WERI-Rb-1 (cell line): Measurements from ENCODE around the gene AGRN.

Source experiments
- DNase-seq: peaks from one replicate; pipeline ENCODE4 v3.0.0-alpha.2; 2020
- H3K27ac ChIP-seq: fragments of 250-450 bp; sonication (Bioruptor Pico); 2 replicates; pipeline ENCODE4 v1.5.1; 2020; ENCODE audit warnings: mild to moderate bottlenecking, moderate library complexity
- H3K27me3 ChIP-seq: fragments of 250-450 bp; sonication (Bioruptor Pico); 2 replicates; pipeline ENCODE4 v1.5.1; 2021; ENCODE audit warnings: mild to moderate bottlenecking, low read depth, moderate library complexity; ENCODE audit not compliant: insufficient read depth, severe bottlenecking
- H3K36me3 ChIP-seq: fragments of 250-450 bp; sonication (Bioruptor Pico); 2 replicates; pipeline ENCODE4 v1.5.1; 2020; ENCODE audit warnings: mild to moderate bottlenecking, moderate library complexity
- H3K4me3 ChIP-seq: 2 replicates; pipeline ENCODE4 v1.5.1; 2011; ENCODE audit warnings: low read depth, mild to moderate bottlenecking, control low read depth, low read length
- H3K9me3 ChIP-seq: fragments of 250-450 bp; sonication (Bioruptor Pico); 2 replicates; pipeline ENCODE4 v1.5.1; 2021; ENCODE audit warnings: mild to moderate bottlenecking, moderate library complexity; ENCODE audit not compliant: severe bottlenecking
- CTCF ChIP-seq: IDR thresholded peaks from 2 replicates; pipeline ENCODE4 v1.5.1; 2011; ENCODE audit warnings: low read depth, mild to moderate bottlenecking, control low read depth, inconsistent platforms, low read length

The AGRN gene

DNA sequence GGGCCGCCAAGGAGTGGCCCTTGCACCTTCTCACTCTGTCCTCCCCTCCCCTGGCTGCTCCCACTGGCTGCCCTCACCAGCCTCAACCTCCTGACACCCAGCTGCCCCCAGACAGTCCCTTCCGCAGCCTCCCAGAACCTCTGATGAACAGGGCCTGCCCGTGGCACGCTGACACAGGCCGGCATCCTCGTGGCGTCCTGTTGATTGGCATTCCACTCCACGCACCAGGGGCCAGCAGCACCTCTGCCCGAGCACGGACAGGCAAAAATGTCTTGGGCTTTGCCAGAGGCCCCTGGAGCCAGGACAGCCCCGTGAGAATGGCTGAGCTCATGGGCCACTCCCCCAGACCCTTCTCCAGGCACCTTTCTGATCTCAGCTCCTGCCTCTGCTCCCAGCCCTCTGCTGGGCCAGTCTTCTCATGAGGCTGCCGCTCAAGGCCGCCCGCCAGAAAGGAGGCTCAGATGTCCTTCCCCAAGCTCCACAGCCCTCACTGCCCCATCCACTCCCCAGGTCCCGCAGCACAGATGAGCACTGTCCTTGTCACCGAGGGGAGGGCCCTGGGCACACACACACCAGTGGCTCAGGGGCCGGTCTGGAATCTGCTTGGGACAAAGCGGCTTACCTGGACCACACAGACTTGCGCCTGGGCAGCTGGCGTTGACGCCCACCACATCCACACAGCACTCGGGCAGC lies 70.0 kb downstream of the AGRN start:
- Histone ChIP-seq H3K9me3 (no peaks in the 10 kb centered on the region), H3K27ac (no peak overlapping the region), H3K36me3 (peaks cover 4% of the 10 kb centered on the region; the same call in 1 of the 2 replicates), H3K27me3 (no peaks in the 10 kb centered on the region), H3K4me3 (no peak overlapping the region)
- TF ChIP-seq CTCF, result no peak
- no peak for DNase-seq

DNA sequence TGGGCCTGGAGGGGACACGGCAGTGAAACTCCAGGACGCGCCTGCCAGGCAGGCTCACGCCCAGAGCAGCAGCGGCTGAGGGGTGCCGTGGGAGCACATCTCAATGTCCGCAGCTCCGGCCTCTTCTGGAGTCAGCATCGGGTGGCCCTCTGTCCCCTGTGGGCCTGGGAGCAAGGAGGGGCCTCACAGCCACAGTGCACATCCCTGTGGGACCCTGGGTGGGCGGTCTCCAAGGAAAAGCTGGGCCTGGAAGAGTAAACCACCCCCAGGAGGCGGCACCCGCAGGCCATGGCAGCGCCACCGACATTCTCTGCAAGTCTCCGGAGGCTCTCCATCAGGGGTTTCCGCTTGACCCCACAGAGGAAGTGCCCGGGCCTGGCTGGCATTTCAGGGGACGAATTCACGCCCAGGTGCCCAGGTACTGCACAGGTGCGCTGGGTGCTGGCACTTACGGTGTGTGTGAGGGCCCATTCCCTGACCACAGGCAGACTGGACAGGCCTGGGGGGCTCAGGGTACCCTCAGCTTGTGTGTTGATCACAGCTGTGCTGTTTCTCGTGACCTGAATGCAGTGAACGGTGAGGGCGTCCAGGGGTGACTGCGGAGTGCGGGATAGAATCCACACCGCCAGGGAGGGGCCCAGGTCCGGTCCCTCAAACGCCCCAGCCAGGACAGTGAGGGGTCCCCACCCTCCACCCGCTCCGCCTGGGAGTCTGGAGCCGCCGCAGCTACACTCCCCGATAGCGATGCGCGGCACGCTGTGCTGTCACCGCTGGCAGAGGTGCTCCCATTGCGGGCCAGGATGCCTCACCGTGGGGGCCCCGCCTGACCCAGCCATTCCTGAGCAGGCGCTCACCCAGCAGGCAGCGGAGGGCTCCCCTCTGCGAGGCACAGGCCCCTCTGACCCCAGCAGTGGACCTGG lies 70.8 kb downstream of the AGRN start:
- Histone ChIP-seq H3K9me3 (no peaks in the 10 kb centered on the region), H3K4me3 (no peak overlapping the region)

DNA sequence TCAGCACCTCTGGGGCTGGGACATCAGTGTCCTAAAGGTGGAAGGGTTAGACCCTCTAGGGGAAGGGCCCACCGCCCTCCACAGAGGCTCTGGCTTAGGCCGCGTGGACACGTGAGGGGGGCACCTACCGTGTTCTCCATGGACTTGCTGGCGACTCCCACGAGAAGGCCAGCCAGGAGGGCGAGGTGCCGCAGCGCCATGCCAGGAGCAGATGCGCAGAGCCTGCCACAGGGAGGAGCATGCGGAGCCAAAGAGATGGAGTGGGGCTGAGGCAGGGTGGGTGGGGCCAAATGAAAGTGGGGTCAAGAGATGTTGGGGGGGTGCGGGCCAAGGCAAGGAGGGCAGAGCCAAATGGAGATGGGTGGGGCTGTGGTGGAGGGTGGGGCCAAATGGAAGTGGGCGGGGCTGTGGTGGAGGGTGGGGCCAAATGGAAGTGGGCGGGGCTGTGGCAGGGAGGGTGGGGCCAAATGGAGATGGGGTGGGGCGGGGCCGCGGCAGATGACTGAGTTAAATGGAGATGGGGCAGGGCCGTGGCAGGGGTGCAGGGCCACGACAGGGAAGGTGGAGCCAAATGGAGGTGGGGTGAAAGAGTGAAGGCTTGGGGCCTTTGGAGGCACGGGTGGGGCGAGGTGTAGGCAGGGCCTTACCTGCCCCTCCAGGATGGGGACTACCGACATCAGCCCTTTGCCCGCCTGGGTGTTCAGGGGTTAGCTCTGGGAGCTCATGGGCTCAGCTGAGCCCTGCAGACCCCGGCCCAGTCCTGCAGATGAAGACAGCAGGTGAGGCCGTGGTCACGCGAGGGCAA lies 71.6 kb downstream of the AGRN start:
- H3K9me3 ChIP-seq, result no peaks in the 10 kb centered on the region
- no peaks in the 10 kb centered on the region for H3K27me3 ChIP-seq
- no peak for DNase-seq
- H3K27ac ChIP-seq, result no peak overlapping the region
- H3K36me3 ChIP-seq, result no peaks in the 10 kb centered on the region; the same call in none of the 2 replicates
- no peak overlapping the region for H3K4me3 ChIP-seq
- TF ChIP-seq CTCF, result no peak

More for the DNA sequence above, 70.8 kb downstream of the AGRN start:
- Histone ChIP-seq H3K27me3 (no peaks in the 10 kb centered on the region), H3K36me3 (peaks cover 4% of the 10 kb centered on the region), H3K27ac (no peak overlapping the region)
- no peak for DNase-seq
- no peak for TF ChIP-seq CTCF

- no peaks in the 10 kb centered on the region for H3K27me3 ChIP-seq
- H3K9me3 ChIP-seq, result no peaks in the 10 kb centered on the region
- no peaks in the 10 kb centered on the region; the same call in none of the 2 replicates for H3K36me3 ChIP-seq
- no peak overlapping the region for H3K4me3 ChIP-seq
- no peak overlapping the region for H3K27ac ChIP-seq
- no peak for DNase-seq
- TF ChIP-seq CTCF, result no peak
Measured at GRCh38 chr1:1092149-1092855, 72.4 kb downstream of the AGRN start.

DNA sequence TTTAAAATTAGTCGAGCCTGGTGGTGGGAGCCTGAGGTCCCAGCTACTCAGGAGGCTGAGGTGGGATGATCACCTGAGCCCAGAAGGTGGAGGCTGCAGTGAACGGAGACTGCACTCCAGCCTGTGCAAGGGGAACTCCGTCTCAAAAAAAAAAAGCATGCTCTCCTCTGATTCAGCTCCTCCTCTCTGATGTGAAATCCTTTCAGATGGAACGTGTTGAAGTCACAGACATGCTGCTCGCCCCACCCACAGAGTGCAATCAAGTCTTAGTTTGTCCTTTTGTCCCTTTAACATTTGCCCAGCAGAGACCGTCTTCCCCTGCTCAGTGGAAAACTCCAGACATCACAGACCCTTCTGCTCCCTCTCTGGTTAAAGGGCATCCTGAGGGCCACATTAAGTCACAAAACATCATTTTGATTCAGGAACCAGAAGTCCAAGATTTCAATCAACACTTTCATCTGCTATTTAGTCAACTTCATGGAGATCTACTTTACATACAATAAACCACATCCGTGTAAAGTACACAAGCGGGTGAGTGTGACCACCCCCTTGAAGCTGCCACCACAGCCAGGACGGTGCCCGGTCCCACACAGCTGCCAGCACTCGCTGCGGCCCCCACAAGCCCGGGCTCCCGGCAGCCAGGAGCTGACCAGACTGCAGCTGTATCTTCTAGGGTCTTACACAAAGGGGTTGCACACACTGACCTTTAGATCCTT lies 73.1 kb downstream of the AGRN start:
- H3K27ac ChIP-seq, result no peak overlapping the region
- DNase-seq, result no peak
- TF ChIP-seq CTCF, result no peak

More for the DNA sequence above, 73.1 kb downstream of the AGRN start:
- Histone ChIP-seq H3K4me3 (no peak overlapping the region), H3K36me3 (no peaks in the 10 kb centered on the region; the same call in none of the 2 replicates), H3K9me3 (no peaks in the 10 kb centered on the region), H3K27me3 (no peaks in the 10 kb centered on the region)
